GM06990 (cell line): ENCODE measurements around the gene JOSD1.
A peak's percentile ranks its signal among the peaks of the same experiment; 100 is the strongest.

Source experiments
- DNase-seq: peaks from one replicate; pipeline ENCODE4 v3.0.0-alpha.2; 2011; ENCODE audit not compliant: insufficient read length; ENCODE audit errors: extremely low read depth
- H3K27me3 ChIP-seq: replicated peaks from 2 replicates; pipeline ENCODE4 v1.6.0; 2011; ENCODE audit warnings: low read length; ENCODE audit not compliant: control insufficient read depth, insufficient read depth
- H3K36me3 ChIP-seq: 2 replicates; pipeline ENCODE4 v1.5.1; 2011; ENCODE audit warnings: low read length; ENCODE audit not compliant: control insufficient read depth, insufficient read depth
- H3K4me3 ChIP-seq: replicated peaks from 2 replicates; pipeline ENCODE4 v1.5.1; 2011; ENCODE audit warnings: low read depth, mild to moderate bottlenecking, control low read depth, low read length
- CTCF ChIP-seq: IDR thresholded peaks from 2 replicates; pipeline ENCODE4 v1.5.1; 2011; ENCODE audit warnings: low read length, control low read depth, mild to moderate bottlenecking, inconsistent platforms; ENCODE audit not compliant: insufficient read depth, poor library complexity, severe bottlenecking

JOSD1 gene

GRCh38 chr22:38697425-38698089 lies 3.2 kb downstream of the JOSD1 start:
- Histone ChIP-seq H3K4me3 (peak overlapping the region; percentile 10; the same call in 1 of the 2 replicates), H3K36me3 (no peaks in the 10 kb centered on the region), H3K27me3 (no peaks in the 10 kb centered on the region)
- no peak for TF ChIP-seq CTCF
- no peak for DNase-seq

GRCh38 chr22:38696606-38697424 lies 3.9 kb downstream of the JOSD1 start:
- DNase-seq: no peak
- H3K4me3 ChIP-seq: no peak overlapping the region
- H3K36me3 ChIP-seq: no peaks in the 10 kb centered on the region
- no peaks in the 10 kb centered on the region for H3K27me3 ChIP-seq
- no peak for TF ChIP-seq CTCF

- no peaks in the 10 kb centered on the region for H3K36me3 ChIP-seq
- no peak for DNase-seq
- TF ChIP-seq CTCF: no peak
- no peak overlapping the region for H3K4me3 ChIP-seq
- no peaks in the 10 kb centered on the region for H3K27me3 ChIP-seq
These were observed 5.8 kb downstream of the JOSD1 start for GRCh38 chr22:38694940-38695339.

- no peak for TF ChIP-seq CTCF
- H3K27me3 ChIP-seq: no peaks in the 10 kb centered on the region
- no peak overlapping the region for H3K4me3 ChIP-seq
- DNase-seq: no peak
- peaks cover 3% of the 10 kb centered on the region for H3K36me3 ChIP-seq
These were observed 6.7 kb downstream of the JOSD1 start for GRCh38 chr22:38694049-38694448.

GRCh38 chr22:38689651-38690050 lies 11.1 kb downstream of the JOSD1 start:
- DNase-seq: no peak
- no peaks in the 10 kb centered on the region for H3K27me3 ChIP-seq
- no peak overlapping the region for H3K4me3 ChIP-seq
- no peak for TF ChIP-seq CTCF
- peaks cover 25% of the 10 kb centered on the region for H3K36me3 ChIP-seq

GRCh38 chr22:38685761-38686160 lies 15.0 kb downstream of the JOSD1 start:
- DNase-seq: no peak
- Histone ChIP-seq H3K4me3 (no peak overlapping the region), H3K27me3 (no peaks in the 10 kb centered on the region), H3K36me3 (peaks cover 27% of the 10 kb centered on the region)
- TF ChIP-seq CTCF: no peak
